PC-3 (cell line): ENCODE data around the gene TMEM97.

Source experiments
- CTCF ChIP-seq: fragments of 300-600 bp; sonication (generic); conservative IDR thresholded peaks from 2 replicates; pipeline ENCODE4 v1.5.1; 2017; ENCODE audit warnings: antibody characterized with exemption, low read depth, mild to moderate bottlenecking, low read length
- EZH2 ChIP-seq: fragments of 300-600 bp; sonication (generic); IDR thresholded peaks from one replicate; pipeline ENCODE4 v1.6.1; 2017; ENCODE audit warnings: antibody characterized with exemption, mild to moderate bottlenecking, low read length; ENCODE audit not compliant: unreplicated experiment
- EZH2phosphoT487 ChIP-seq: fragments of 300-600 bp; sonication (generic); IDR thresholded peaks from 2 replicates; pipeline ENCODE4 v1.6.1; 2018; ENCODE audit warnings: mild to moderate bottlenecking, antibody characterized with exemption, low read length, borderline replicate concordance

- TF ChIP-seq EZH2phosphoT487 (no peak), EZH2 (no peak), CTCF (no peak)
Observed at GRCh38 chr17:28324781-28325180, 5.8 kb downstream of the TMEM97 start.
